ENCODE results near the gene POLR2H.

Gene POLR2H

GRCh38 chr3:184333190-184333589, 28.3 kb upstream of the POLR2H start:
- DNase-seq = peak; percentile 91 to 94
- Histone ChIP-seq H2BK120ac (ENCODE audit: insufficient read depth, low read length, poor library complexity) (no peak overlapping the region), H3K14ac (ENCODE audit: low read length) (no peak overlapping the region), H4K91ac (ENCODE audit: low read depth, low read length) (peak overlapping the region; percentile 50), H2BK12ac (ENCODE audit: low read length) (no peak overlapping the region), H3K4me3 (ENCODE audit: low read depth, low read length) (no peak overlapping the region), H3K9me3 (ENCODE audit: insufficient read depth, low read depth, low read length) (peaks cover 5% of the 10 kb centered on the region), H3K27me3 (ENCODE audit: insufficient read depth, low read length) (no peaks in the 10 kb centered on the region), H3K4ac (ENCODE audit: low read depth, low read length) (no peak overlapping the region), H3K4me2 (ENCODE audit: low read length) (no peak overlapping the region), H3K4me1 (ENCODE audit: control insufficient read depth in 1 of 2, insufficient read depth in 2 of 2, low read length in 2 of 2) (peaks cover 28 to 33% of the 10 kb centered on the region in 2 experiments), H3K27ac (ENCODE audit: low read depth, low read length) (peak overlapping the region; percentile 66), H3K9ac (ENCODE audit: low read length) (no peak overlapping the region), H2AFZ (ENCODE audit: insufficient read depth, low read length, poor library complexity) (no peak overlapping the region), H3K79me2 (ENCODE audit: control insufficient read depth, insufficient read depth, low read length, poor library complexity) (peaks cover 9% of the 10 kb centered on the region), H3K79me1 (ENCODE audit: low read length) (peaks cover 20% of the 10 kb centered on the region), H3K36me3 (ENCODE audit: control insufficient read depth in 1 of 2, insufficient read depth in 2 of 2, low read length in 2 of 2) (peaks cover 47 to 59% of the 10 kb centered on the region in 2 experiments), H4K12ac (ENCODE audit: low read depth, low read length) (no peak overlapping the region), H3K23ac (ENCODE audit: low read length) (no peak overlapping the region), H2AK5ac (ENCODE audit: low read length) (no peak overlapping the region), H3K18ac (ENCODE audit: low read length) (peak overlapping the region; percentile 10), H4K8ac (ENCODE audit: low read depth, low read length) (no peak overlapping the region), H2BK5ac (ENCODE audit: low read depth, low read length, poor library complexity) (peak overlapping the region; percentile 49)
- no CpG with 5 or more reads among the region's 6 CpGs for WGBS (ENCODE audit: extremely low coverage, insufficient coverage, insufficient read length)

GRCh38 chr3:184333700-184334099, 27.8 kb upstream of the POLR2H start:
- Histone ChIP-seq H2BK12ac (ENCODE audit: low read length) (no peak overlapping the region), H3K79me2 (ENCODE audit: control insufficient read depth, insufficient read depth, low read length, poor library complexity) (peaks cover 9% of the 10 kb centered on the region), H3K4me1 (ENCODE audit: control insufficient read depth in 1 of 2, insufficient read depth in 2 of 2, low read length in 2 of 2) (peaks cover 28 to 34% of the 10 kb centered on the region in 2 experiments), H3K27me3 (ENCODE audit: insufficient read depth, low read length) (no peaks in the 10 kb centered on the region), H3K23ac (ENCODE audit: low read length) (no peak overlapping the region), H3K9me3 (ENCODE audit: insufficient read depth, low read depth, low read length) (peaks cover 5% of the 10 kb centered on the region), H2BK120ac (ENCODE audit: insufficient read depth, low read length, poor library complexity) (peak overlapping the region; percentile 0), H3K18ac (ENCODE audit: low read length) (peak overlapping the region; percentile 26), H4K8ac (ENCODE audit: low read depth, low read length) (no peak overlapping the region), H3K27ac (ENCODE audit: low read depth, low read length) (peak overlapping the region; percentile 65), H3K4me2 (ENCODE audit: low read length) (no peak overlapping the region), H2BK5ac (ENCODE audit: low read depth, low read length, poor library complexity) (peak overlapping the region; percentile 35), H3K4me3 (ENCODE audit: low read depth, low read length) (peak overlapping the region; percentile 56), H2AK5ac (ENCODE audit: low read length) (no peak overlapping the region), H3K4ac (ENCODE audit: low read depth, low read length) (no peak overlapping the region), H4K91ac (ENCODE audit: low read depth, low read length) (peak overlapping the region; percentile 1), H3K79me1 (ENCODE audit: low read length) (peaks cover 20% of the 10 kb centered on the region), H3K14ac (ENCODE audit: low read length) (peak overlapping the region; percentile 0), H4K12ac (ENCODE audit: low read depth, low read length) (no peak overlapping the region), H2AFZ (ENCODE audit: insufficient read depth, low read length, poor library complexity) (no peak overlapping the region), H3K9ac (ENCODE audit: low read length) (no peak overlapping the region), H3K36me3 (ENCODE audit: control insufficient read depth in 1 of 2, insufficient read depth in 2 of 2, low read length in 2 of 2) (peaks cover 42 to 54% of the 10 kb centered on the region in 2 experiments)
- DNase-seq = peak in 1 of 2 donors; percentile 22
- WGBS (ENCODE audit: extremely low coverage, insufficient coverage, insufficient read length) = no CpG with 5 or more reads among the region's 3 CpGs

- Histone ChIP-seq H3K9me3 (ENCODE audit: insufficient read depth, low read depth, low read length) (peaks cover 5% of the 10 kb centered on the region), H3K27me3 (ENCODE audit: insufficient read depth, low read length) (no peaks in the 10 kb centered on the region), H3K18ac (ENCODE audit: low read length) (no peak overlapping the region), H2BK120ac (ENCODE audit: insufficient read depth, low read length, poor library complexity) (no peak overlapping the region), H4K8ac (ENCODE audit: low read depth, low read length) (no peak overlapping the region), H3K4me1 (ENCODE audit: control insufficient read depth in 1 of 2, insufficient read depth in 2 of 2, low read length in 2 of 2) (peaks cover 28 to 36% of the 10 kb centered on the region in 2 experiments), H4K12ac (ENCODE audit: low read depth, low read length) (no peak overlapping the region), H4K91ac (ENCODE audit: low read depth, low read length) (no peak overlapping the region), H3K14ac (ENCODE audit: low read length) (no peak overlapping the region), H3K4ac (ENCODE audit: low read depth, low read length) (no peak overlapping the region), H2BK12ac (ENCODE audit: low read length) (no peak overlapping the region), H3K4me3 (ENCODE audit: low read depth, low read length) (no peak overlapping the region), H2AK5ac (ENCODE audit: low read length) (no peak overlapping the region), H3K9ac (ENCODE audit: low read length) (no peak overlapping the region), H3K79me1 (ENCODE audit: low read length) (peaks cover 20% of the 10 kb centered on the region), H3K36me3 (ENCODE audit: control insufficient read depth in 1 of 2, insufficient read depth in 2 of 2, low read length in 2 of 2) (peaks cover 37 to 45% of the 10 kb centered on the region in 2 experiments), H3K4me2 (ENCODE audit: low read length) (no peak overlapping the region), H2BK5ac (ENCODE audit: low read depth, low read length, poor library complexity) (peak overlapping the region; percentile 4), H2AFZ (ENCODE audit: insufficient read depth, low read length, poor library complexity) (no peak overlapping the region), H3K27ac (ENCODE audit: low read depth, low read length) (peak overlapping the region; percentile 49), H3K23ac (ENCODE audit: low read length) (no peak overlapping the region), H3K79me2 (ENCODE audit: control insufficient read depth, insufficient read depth, low read length, poor library complexity) (peaks cover 9% of the 10 kb centered on the region)
- no CpG with 5 or more reads among the region's 15 CpGs for WGBS (ENCODE audit: extremely low coverage, insufficient coverage, insufficient read length)
- peak; percentile 83 to 90 for DNase-seq
These were observed 26.9 kb upstream of the POLR2H start for GRCh38 chr3:184334470-184335158.

GRCh38 chr3:184335291-184335660, 26.2 kb upstream of the POLR2H start:
- no peak overlapping the region for H4K12ac ChIP-seq (ENCODE audit: low read depth, low read length)
- peak overlapping the region; percentile 5 for H2BK5ac ChIP-seq (ENCODE audit: low read depth, low read length, poor library complexity)
- H3K4me3 ChIP-seq (ENCODE audit: low read depth, low read length) = no peak overlapping the region
- no peak overlapping the region for H4K91ac ChIP-seq (ENCODE audit: low read depth, low read length)
- peak overlapping the region; percentile 5 for H3K4ac ChIP-seq (ENCODE audit: low read depth, low read length)
- H2AK5ac ChIP-seq (ENCODE audit: low read length) = no peak overlapping the region
- DNase-seq = no peak
- H2AFZ ChIP-seq (ENCODE audit: insufficient read depth, low read length, poor library complexity) = no peak overlapping the region
- peak overlapping the region; percentile 60 for H3K27ac ChIP-seq (ENCODE audit: low read depth, low read length)
- no peak overlapping the region for H3K23ac ChIP-seq (ENCODE audit: low read length)
- no peak overlapping the region for H2BK12ac ChIP-seq (ENCODE audit: low read length)
- H3K14ac ChIP-seq (ENCODE audit: low read length) = no peak overlapping the region
- no peak overlapping the region for H3K9ac ChIP-seq (ENCODE audit: low read length)
- H3K4me2 ChIP-seq (ENCODE audit: low read length) = peak overlapping the region; percentile 90
- peak overlapping the region; percentile 36 for H4K8ac ChIP-seq (ENCODE audit: low read depth, low read length)
- peaks cover 5% of the 10 kb centered on the region for H3K9me3 ChIP-seq (ENCODE audit: insufficient read depth, low read depth, low read length)
- peaks cover 20% of the 10 kb centered on the region for H3K79me1 ChIP-seq (ENCODE audit: low read length)
- no peak overlapping the region for H2BK120ac ChIP-seq (ENCODE audit: insufficient read depth, low read length, poor library complexity)
- H3K4me1 ChIP-seq (ENCODE audit: control insufficient read depth in 1 of 2, insufficient read depth in 2 of 2, low read length in 2 of 2) = peaks cover 28 to 36% of the 10 kb centered on the region in 2 experiments
- H3K79me2 ChIP-seq (ENCODE audit: control insufficient read depth, insufficient read depth, low read length, poor library complexity) = peaks cover 9% of the 10 kb centered on the region
- H3K18ac ChIP-seq (ENCODE audit: low read length) = no peak overlapping the region
- WGBS (ENCODE audit: extremely low coverage, insufficient coverage, insufficient read length) = no CpG with 5 or more reads among the region's 4 CpGs
- H3K27me3 ChIP-seq (ENCODE audit: insufficient read depth, low read length) = no peaks in the 10 kb centered on the region
- H3K36me3 ChIP-seq (ENCODE audit: control insufficient read depth in 1 of 2, insufficient read depth in 2 of 2, low read length in 2 of 2) = peaks cover 35 to 44% of the 10 kb centered on the region in 2 experiments

Data from trophoblast cell (in vitro differentiated cells and primary cell).